Fibroblast of lung (primary cell): Measurements from ENCODE around the gene WWOX. TPM values are rescaled to one million over a fixed set of nuclear protein-coding genes. Genes with fewer than 3 reads are reported as not detected.

Experiments
- DNase-seq, 2 donors: peaks; one replicate each; pipeline versions ENCODE4 v3.0.0 to v3.0.0-alpha.2; 2010; ENCODE audit warnings: low read depth in 2 of 2
- H2AFZ ChIP-seq: 2 replicates; pipeline ENCODE4 v1.5.1; 2012; ENCODE audit warnings: low read length, control low read depth, inconsistent platforms
- H3K27ac ChIP-seq: 2 replicates; pipeline ENCODE4 v1.5.1; 2011; ENCODE audit warnings: low read length, control low read depth; ENCODE audit not compliant: insufficient read depth
- H3K27me3 ChIP-seq: 2 replicates; pipeline ENCODE4 v1.5.1; 2011; ENCODE audit warnings: mild to moderate bottlenecking, low read length; ENCODE audit not compliant: control insufficient read depth, insufficient read depth
- H3K36me3 ChIP-seq: 2 replicates; pipeline ENCODE4 v1.5.1; 2011; ENCODE audit warnings: low read length; ENCODE audit not compliant: control insufficient read depth, insufficient read depth
- H3K4me1 ChIP-seq: 2 replicates; pipeline ENCODE4 v1.5.1; 2011; ENCODE audit warnings: low read length; ENCODE audit not compliant: control insufficient read depth, insufficient read depth; ENCODE audit errors: extremely low read depth
- H3K4me2 ChIP-seq: 2 replicates; pipeline ENCODE4 v1.5.1; 2011; ENCODE audit warnings: low read length, control low read depth; ENCODE audit not compliant: insufficient read depth; ENCODE audit errors: extremely low read depth
- H3K4me3 ChIP-seq, 4 experiments: fragments of 200-600 bp in 1 of 4; sonication (generic) in 1 of 4; replicated peaks in 1 of 4; 2 replicates each; pipeline ENCODE4 v1.5.1; 2011 to 2016; ENCODE audit warnings: low read length in 4 of 4, low read depth in 3 of 4, mild to moderate bottlenecking in 3 of 4, control low read depth in 2 of 4, inconsistent platforms in 1 of 4, mixed read lengths in 1 of 4; ENCODE audit not compliant: insufficient read depth in 1 of 4; ENCODE audit errors: control extremely low read depth in 1 of 4
- H3K79me2 ChIP-seq: 2 replicates; pipeline ENCODE4 v1.5.1; 2012; ENCODE audit warnings: mild to moderate bottlenecking, low read length, inconsistent platforms; ENCODE audit not compliant: control insufficient read depth, insufficient read depth
- H3K9ac ChIP-seq: 2 replicates; pipeline ENCODE4 v1.5.1; 2011; ENCODE audit warnings: mild to moderate bottlenecking, low read length, control low read depth; ENCODE audit not compliant: insufficient read depth
- H3K9me3 ChIP-seq: 2 replicates; pipeline ENCODE4 v1.5.1; 2012; ENCODE audit warnings: low read depth, low read length; ENCODE audit not compliant: control insufficient read depth, insufficient read depth
- H4K20me1 ChIP-seq: 2 replicates; pipeline ENCODE4 v1.5.1; 2011; ENCODE audit warnings: low read length; ENCODE audit not compliant: control insufficient read depth, insufficient read depth; ENCODE audit errors: extremely low read depth
- EZH2 ChIP-seq: IDR thresholded peaks from 2 replicates; pipeline ENCODE4 v1.5.1; 2012; ENCODE audit warnings: low read length, control low read depth, mild to moderate bottlenecking; ENCODE audit errors: missing control alignments
- polyA plus RNA-seq, 2 donors: library from polyadenylated mRNA; depleted of rRNA in 1 of 2; stranded (reverse) in 1 of 2; unstranded in 1 of 2; fragments of >200 nt; gene quantifications; 2 replicates each; pipeline ENCODE4 v1.2.1, GENCODE V29; 2011 to 2012; ENCODE audit warnings: missing spikeins in 1 of 2
- total RNA-seq: library from RNA; depleted of rRNA; stranded (reverse); fragments of >200 nt; gene quantifications from 2 replicates; pipeline ENCODE4 v1.2.1, GENCODE V29; 2014
- TF ChIP-seq, protein P1 (sequence below), 2 donors: IDR thresholded peaks in 1 of 2; conservative IDR thresholded peaks in 1 of 2; 1 replicate in 1 of 2; 2 replicates in 1 of 2; pipeline ENCODE4 v1.5.1; 2011 to 2012; ENCODE audit warnings: low read length in 2 of 2, control low read depth in 1 of 2, inconsistent platforms in 1 of 2, low read depth in 1 of 2, mild to moderate bottlenecking in 1 of 2

WWOX gene
- total and polyA plus RNA-seq, 2 donors (not counting 1 experiment from before 2014, with no cell fraction given): 5.6 to 16.3 TPM

DNA sequence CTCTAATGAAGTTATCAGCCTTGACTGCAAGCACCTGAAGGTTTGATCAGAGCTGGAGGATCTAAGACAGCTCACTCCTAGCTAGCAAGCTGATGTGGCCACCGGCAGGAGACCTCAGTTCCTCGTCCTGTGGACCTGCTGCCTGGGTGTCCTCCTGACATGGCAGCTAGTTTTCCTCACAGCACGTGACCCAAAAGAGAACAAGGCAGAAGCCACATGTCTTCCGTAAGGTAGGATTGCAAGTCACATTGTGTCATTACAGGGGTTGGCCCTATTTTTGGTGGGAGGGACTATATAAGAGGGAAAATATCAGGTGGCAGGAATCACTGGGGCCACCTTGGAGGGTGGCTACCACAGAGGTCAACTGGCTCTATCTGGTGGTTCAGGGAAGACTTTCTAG lies 18.1 kb upstream of the WWOX start:
- Histone ChIP-seq H3K4me3 (no peak overlapping the region), H3K9me3 (no peaks in the 10 kb centered on the region)

DNA sequence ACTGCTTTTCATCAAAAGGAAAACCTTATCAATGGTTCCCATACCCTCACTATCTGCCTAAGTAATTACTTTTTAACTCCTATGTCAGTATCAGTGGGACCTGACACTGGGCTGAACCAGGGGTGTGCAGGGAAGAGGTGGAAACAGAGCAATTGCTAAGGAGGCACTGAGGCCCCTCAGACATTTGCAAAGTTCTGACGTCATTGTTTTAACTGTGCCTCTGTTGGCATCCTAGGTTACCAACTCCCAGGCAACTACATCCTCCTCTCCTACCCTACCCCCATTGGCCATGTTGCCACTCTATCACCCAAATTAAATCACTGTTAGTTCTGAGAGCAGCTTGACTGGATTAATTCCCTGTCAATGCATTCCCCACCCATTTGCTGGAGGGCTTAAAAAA lies 8.0 kb upstream of the WWOX start:
- Histone ChIP-seq H3K9ac (no peak overlapping the region), H2AFZ (no peak overlapping the region), H3K27ac (no peak overlapping the region), H3K79me2 (no peaks in the 10 kb centered on the region), H4K20me1 (no peaks in the 10 kb centered on the region), H3K4me3 (no peak overlapping the region), H3K4me1 (no peaks in the 10 kb centered on the region), H3K4me2 (no peak overlapping the region), H3K27me3 (no peaks in the 10 kb centered on the region), H3K36me3 (no peaks in the 10 kb centered on the region), H3K9me3 (no peaks in the 10 kb centered on the region)
- no peak for TF ChIP-seq EZH2
- TF ChIP-seq, protein P1, sequence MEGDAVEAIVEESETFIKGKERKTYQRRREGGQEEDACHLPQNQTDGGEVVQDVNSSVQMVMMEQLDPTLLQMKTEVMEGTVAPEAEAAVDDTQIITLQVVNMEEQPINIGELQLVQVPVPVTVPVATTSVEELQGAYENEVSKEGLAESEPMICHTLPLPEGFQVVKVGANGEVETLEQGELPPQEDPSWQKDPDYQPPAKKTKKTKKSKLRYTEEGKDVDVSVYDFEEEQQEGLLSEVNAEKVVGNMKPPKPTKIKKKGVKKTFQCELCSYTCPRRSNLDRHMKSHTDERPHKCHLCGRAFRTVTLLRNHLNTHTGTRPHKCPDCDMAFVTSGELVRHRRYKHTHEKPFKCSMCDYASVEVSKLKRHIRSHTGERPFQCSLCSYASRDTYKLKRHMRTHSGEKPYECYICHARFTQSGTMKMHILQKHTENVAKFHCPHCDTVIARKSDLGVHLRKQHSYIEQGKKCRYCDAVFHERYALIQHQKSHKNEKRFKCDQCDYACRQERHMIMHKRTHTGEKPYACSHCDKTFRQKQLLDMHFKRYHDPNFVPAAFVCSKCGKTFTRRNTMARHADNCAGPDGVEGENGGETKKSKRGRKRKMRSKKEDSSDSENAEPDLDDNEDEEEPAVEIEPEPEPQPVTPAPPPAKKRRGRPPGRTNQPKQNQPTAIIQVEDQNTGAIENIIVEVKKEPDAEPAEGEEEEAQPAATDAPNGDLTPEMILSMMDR (conservative IDR thresholded peaks at IDR 0.05 in 1 of 2, IDR thresholded peaks at IDR 0.05 in 1 of 2; ENCODE audit: low read depth in 1 of 2, low read length in 2 of 2): no peak
- no peak for DNase-seq

More for the DNA sequence above, 18.1 kb upstream of the WWOX start:
- TF ChIP-seq EZH2: no peak
- TF ChIP-seq, protein P1 (conservative IDR thresholded peaks at IDR 0.05 in 1 of 2, IDR thresholded peaks at IDR 0.05 in 1 of 2; ENCODE audit: low read depth in 1 of 2, low read length in 2 of 2): no peak
- H3K36me3 ChIP-seq: no peaks in the 10 kb centered on the region
- H2AFZ ChIP-seq: no peak overlapping the region
- no peaks in the 10 kb centered on the region for H3K4me1 ChIP-seq
- no peak overlapping the region for H3K4me2 ChIP-seq
- no peaks in the 10 kb centered on the region for H3K79me2 ChIP-seq
- no peak overlapping the region for H3K27ac ChIP-seq
- H4K20me1 ChIP-seq: no peaks in the 10 kb centered on the region
- H3K9ac ChIP-seq: no peak overlapping the region
- no peak for DNase-seq
- H3K27me3 ChIP-seq: no peaks in the 10 kb centered on the region

DNA sequence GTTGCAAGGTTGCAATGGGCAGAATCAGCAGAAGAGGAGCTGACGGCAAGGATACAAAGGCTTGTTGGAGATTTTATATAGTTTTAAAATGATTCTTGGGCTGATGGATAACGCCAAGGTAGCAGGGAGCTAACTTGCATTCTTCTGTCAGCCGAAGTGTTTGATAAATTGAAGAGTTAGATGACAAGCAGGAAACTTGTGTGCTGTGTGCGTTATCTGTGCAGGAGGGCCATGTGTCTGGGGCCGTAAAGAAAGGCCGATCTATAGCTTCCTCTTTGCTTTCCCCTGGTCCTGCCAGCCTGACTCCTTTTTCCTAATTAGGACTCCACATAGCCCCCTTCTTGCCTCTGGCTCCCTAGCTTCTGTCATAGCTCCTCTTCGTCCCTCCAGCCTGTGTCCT lies 6.7 kb upstream of the WWOX start:
- Histone ChIP-seq H3K36me3 (no peaks in the 10 kb centered on the region), H3K27me3 (no peaks in the 10 kb centered on the region), H3K4me3 (no peak overlapping the region), H3K4me2 (no peak overlapping the region), H3K9me3 (no peaks in the 10 kb centered on the region), H3K79me2 (no peaks in the 10 kb centered on the region), H3K27ac (no peak overlapping the region), H2AFZ (no peak overlapping the region), H3K4me1 (no peaks in the 10 kb centered on the region), H3K9ac (no peak overlapping the region), H4K20me1 (no peaks in the 10 kb centered on the region)
- TF ChIP-seq, protein P1 (conservative IDR thresholded peaks at IDR 0.05 in 1 of 2, IDR thresholded peaks at IDR 0.05 in 1 of 2; ENCODE audit: low read depth in 1 of 2, low read length in 2 of 2): no peak
- TF ChIP-seq EZH2: no peak
- DNase-seq: no peak
